ENCODE measurements around the gene TSPAN8.
"Not testable (repeated sequence)": the region's sequence is repeated elsewhere in the genome, so short reads cannot be mapped to it uniquely, and the experiment has no call there.

Gene TSPAN8

DNA sequence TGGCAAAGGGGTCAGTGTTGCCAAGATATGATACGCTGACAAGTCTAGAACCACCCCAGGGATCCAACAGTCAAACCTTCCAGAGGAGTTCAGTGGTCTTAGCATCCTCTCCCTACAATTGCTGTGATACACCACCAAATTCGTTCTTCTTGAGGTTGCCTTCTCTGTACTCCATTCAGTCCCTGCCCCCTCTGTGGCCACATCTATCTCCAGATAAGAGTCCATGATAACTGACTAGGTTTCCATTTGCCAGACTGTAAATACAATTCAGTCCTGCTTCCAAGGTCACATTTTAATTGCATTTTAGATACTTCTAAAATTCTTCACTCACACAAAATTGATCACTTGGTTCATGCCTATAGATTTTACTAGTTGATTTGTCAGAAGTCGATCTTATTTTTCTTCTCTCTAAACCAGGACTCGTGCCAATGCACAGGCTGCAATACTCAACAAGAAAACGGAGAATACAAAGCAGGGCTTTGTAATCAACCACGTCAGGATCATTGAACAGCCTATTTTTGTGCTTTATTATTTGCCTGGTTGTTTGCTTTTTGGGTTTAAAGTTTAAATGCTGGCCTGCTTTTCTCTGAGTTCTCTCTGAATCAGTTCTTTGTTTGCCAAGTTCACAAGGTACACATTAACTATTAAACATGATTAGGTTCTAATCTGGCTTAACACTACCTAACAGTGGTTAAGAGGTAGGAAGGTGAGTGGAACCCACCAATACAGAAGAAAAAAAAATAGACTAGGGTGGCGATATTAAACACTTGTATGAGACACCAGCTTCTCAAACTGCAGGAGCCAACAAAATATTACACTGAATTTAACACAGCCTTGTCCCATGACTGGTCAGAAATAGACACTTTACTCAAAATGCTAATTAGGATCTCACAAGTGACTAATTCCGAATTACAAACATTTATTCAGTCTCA lies 5.3 kb upstream of the TSPAN8 start:
- Histone ChIP-seq H3K36me3 (ENCODE audit: insufficient read depth, low read length) (no peaks in the 10 kb centered on the region), H3K27ac (ENCODE audit: low read depth, low read length) (no peak overlapping the region), H3K9me3 (ENCODE audit: low read length) (no peaks in the 10 kb centered on the region), H3K9ac (ENCODE audit: low read length) (no peak overlapping the region), H3K4me3 (ENCODE audit: low read depth in 1 of 2, low read length in 2 of 2) (no peak overlapping the region), H3K4me1 (ENCODE audit: insufficient read depth, low read length) (peaks cover 5% of the 10 kb centered on the region), H3K27me3 (ENCODE audit: control insufficient read depth in 1 of 2, insufficient read depth in 2 of 2, low read length in 2 of 2) (no peaks in the 10 kb centered on the region)

DNA sequence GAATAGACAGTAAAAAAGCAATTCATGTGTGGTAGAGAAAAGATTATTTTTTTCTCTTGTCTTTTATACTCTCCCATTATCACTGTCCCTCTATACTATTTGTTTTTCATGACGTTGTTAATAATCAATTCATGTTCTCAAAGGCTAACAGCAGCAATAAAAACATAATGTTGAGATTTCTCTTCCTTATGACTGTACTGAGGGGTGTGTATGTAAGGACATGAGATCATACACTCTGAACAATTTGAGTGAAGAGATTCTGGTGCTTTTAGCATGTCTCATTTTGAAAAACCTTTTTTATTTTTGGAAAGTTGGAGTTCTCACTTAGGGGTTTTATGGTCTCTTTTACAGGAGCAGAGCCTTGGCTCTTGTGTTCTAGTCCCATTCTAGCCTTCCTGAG lies 3.8 kb upstream of the TSPAN8 start:
- peaks cover 5% of the 10 kb centered on the region for H3K4me1 ChIP-seq (ENCODE audit: insufficient read depth, low read length)
- no peaks in the 10 kb centered on the region for H3K27me3 ChIP-seq (ENCODE audit: control insufficient read depth in 1 of 2, insufficient read depth in 2 of 2, low read length in 2 of 2)
- no peak overlapping the region for H3K27ac ChIP-seq (ENCODE audit: low read depth, low read length)
- no peaks in the 10 kb centered on the region for H3K9me3 ChIP-seq (ENCODE audit: low read length)
- no peaks in the 10 kb centered on the region for H3K36me3 ChIP-seq (ENCODE audit: insufficient read depth, low read length)
- no peak overlapping the region for H3K9ac ChIP-seq (ENCODE audit: low read length)
- H3K4me3 ChIP-seq (ENCODE audit: low read depth in 1 of 2, low read length in 2 of 2): no peak overlapping the region

DNA sequence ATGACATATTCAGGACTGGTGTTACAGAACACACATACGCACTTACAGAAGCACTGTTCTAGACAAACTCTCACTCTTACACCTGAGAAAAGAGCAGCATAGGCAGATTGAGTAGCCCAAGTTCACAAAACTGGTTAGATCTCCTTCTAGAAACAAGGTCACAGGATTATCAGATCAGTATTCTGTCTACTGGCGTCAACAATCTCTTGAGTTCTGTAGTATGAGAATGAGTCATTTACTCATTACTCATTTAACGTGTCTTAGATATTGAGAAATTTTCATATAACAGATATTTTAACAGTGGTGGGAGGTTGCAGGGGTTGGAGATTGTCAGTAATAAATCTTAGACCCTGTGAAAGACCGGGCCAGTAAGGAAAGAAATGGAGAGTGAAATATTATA lies 2.8 kb upstream of the TSPAN8 start:
- H3K9me3 ChIP-seq (ENCODE audit: low read length): no peaks in the 10 kb centered on the region
- no peaks in the 10 kb centered on the region for H3K27me3 ChIP-seq (ENCODE audit: control insufficient read depth in 1 of 2, insufficient read depth in 2 of 2, low read length in 2 of 2)
- H3K27ac ChIP-seq (ENCODE audit: low read depth, low read length): no peak overlapping the region
- H3K4me3 ChIP-seq (ENCODE audit: low read depth in 1 of 2, low read length in 2 of 2): no peak overlapping the region
- H3K4me1 ChIP-seq (ENCODE audit: insufficient read depth, low read length): peaks cover 5% of the 10 kb centered on the region
- no peak overlapping the region for H3K9ac ChIP-seq (ENCODE audit: low read length)
- no peaks in the 10 kb centered on the region for H3K36me3 ChIP-seq (ENCODE audit: insufficient read depth, low read length)

DNA sequence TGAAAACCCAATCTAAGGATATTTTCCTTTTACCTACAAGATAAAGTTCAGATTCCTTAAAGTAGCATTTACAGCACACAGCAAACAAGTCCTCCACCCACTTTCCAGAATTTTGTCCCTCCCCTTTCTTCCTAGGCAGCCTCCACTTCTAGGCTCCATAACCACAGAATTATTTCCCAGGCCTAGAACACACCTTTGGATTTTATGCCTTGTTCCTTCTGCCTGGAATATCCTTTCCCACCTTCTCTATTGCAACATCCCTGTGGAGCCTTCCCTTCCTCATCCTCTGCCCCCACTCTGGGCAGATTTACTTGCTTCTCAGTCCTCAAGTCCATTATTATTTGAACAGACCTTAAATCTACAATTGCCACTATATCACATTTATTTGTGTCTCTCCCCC lies 2.1 kb upstream of the TSPAN8 start:
- no peaks in the 10 kb centered on the region for H3K9me3 ChIP-seq (ENCODE audit: low read length)
- H3K4me1 ChIP-seq (ENCODE audit: insufficient read depth, low read length): peaks cover 5% of the 10 kb centered on the region
- no peak overlapping the region for H3K4me3 ChIP-seq (ENCODE audit: low read depth in 1 of 2, low read length in 2 of 2)
- H3K9ac ChIP-seq (ENCODE audit: low read length): no peak overlapping the region
- H3K36me3 ChIP-seq (ENCODE audit: insufficient read depth, low read length): no peaks in the 10 kb centered on the region
- H3K27me3 ChIP-seq (ENCODE audit: control insufficient read depth in 1 of 2, insufficient read depth in 2 of 2, low read length in 2 of 2): no peaks in the 10 kb centered on the region
- H3K27ac ChIP-seq (ENCODE audit: low read depth, low read length): no peak overlapping the region

DNA sequence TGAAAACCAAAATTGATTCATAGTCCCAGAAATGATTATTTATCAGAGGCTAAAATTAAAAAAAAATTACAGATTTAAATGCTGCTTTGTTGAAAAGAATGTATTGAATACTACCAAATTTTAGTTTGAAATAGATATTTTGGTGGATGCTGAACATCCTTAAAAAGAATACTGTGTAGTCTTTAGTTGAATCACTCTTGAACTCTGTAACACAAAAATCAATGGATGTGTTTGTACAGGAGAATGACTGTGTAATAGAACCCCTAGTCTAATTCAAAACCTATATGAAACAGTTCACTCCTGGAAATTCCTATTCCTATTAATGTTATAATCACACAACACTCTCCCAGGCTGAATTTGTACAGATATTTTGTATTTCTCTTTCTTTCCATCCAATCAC lies 1.5 kb upstream of the TSPAN8 start:
- Histone ChIP-seq H3K27ac (ENCODE audit: low read depth, low read length) (no peak overlapping the region), H3K27me3 (ENCODE audit: control insufficient read depth in 1 of 2, insufficient read depth in 2 of 2, low read length in 2 of 2) (no peaks in the 10 kb centered on the region), H3K4me3 (ENCODE audit: low read depth in 1 of 2, low read length in 2 of 2) (no peak overlapping the region), H3K4me1 (ENCODE audit: insufficient read depth, low read length) (peaks cover 5% of the 10 kb centered on the region), H3K36me3 (ENCODE audit: insufficient read depth, low read length) (no peaks in the 10 kb centered on the region), H3K9ac (ENCODE audit: low read length) (no peak overlapping the region), H3K9me3 (ENCODE audit: low read length) (no peaks in the 10 kb centered on the region)

DNA sequence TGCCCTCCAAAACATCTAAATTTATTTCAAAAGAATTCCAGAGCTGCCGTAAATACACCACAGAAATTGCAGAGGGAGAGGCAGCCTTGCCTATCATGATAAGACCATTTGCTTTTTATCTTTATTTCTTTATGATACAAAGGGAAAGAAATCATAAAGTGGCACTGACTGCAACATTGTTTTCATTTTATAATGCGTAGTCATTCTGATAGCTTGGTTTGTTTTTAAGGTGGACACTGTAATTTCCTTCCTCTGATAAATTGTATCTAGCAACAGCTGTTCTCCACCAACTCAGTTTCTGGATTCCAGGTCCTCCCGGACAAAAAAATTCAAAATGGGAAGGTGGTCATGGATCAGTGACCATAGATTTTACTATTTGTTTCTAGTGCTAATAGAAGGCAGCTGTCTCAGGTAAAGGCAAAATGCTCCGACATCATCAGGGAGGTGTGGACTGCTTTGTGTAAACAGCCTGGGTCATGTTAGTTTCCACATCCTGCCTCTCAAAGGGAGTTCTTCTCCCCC lies 623 bp upstream of the TSPAN8 start:
- no peaks in the 10 kb centered on the region for H3K36me3 ChIP-seq (ENCODE audit: insufficient read depth, low read length)
- peaks cover 5% of the 10 kb centered on the region for H3K4me1 ChIP-seq (ENCODE audit: insufficient read depth, low read length)
- no peak overlapping the region for H3K27ac ChIP-seq (ENCODE audit: low read depth, low read length)
- no peak overlapping the region for H3K4me3 ChIP-seq (ENCODE audit: low read depth in 1 of 2, low read length in 2 of 2)
- no peaks in the 10 kb centered on the region for H3K27me3 ChIP-seq (ENCODE audit: control insufficient read depth in 1 of 2, insufficient read depth in 2 of 2, low read length in 2 of 2)
- H3K9me3 ChIP-seq (ENCODE audit: low read length): no peaks in the 10 kb centered on the region
- H3K9ac ChIP-seq (ENCODE audit: low read length): no peak overlapping the region

DNA sequence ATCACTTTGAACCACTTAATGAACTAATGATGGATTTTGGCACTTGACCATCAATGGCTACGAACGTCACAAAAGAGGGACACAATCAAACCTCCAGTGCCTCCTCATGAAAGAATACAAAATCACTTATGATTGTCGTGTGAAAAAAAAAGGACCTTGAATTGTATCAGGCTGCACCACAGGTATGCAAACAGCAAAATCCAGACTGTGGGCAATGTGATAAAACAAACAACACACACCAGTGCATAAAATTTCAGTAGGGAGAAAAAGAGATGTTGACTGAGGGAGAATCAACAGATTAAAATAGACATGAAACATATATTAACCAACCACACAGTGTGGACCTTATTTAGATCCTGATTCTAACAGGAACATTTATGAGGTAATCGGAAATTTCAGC lies 2.6 kb downstream of the TSPAN8 start:
- Histone ChIP-seq H3K27ac (ENCODE audit: low read depth, low read length) (no peak overlapping the region), H3K27me3 (ENCODE audit: control insufficient read depth in 1 of 2, insufficient read depth in 2 of 2, low read length in 2 of 2) (no peaks in the 10 kb centered on the region), H3K9ac (ENCODE audit: low read length) (no peak overlapping the region), H3K36me3 (ENCODE audit: insufficient read depth, low read length) (no peaks in the 10 kb centered on the region), H3K9me3 (ENCODE audit: low read length) (no peaks in the 10 kb centered on the region), H3K4me1 (ENCODE audit: insufficient read depth, low read length) (peaks cover 5% of the 10 kb centered on the region), H3K4me3 (ENCODE audit: low read depth in 1 of 2, low read length in 2 of 2) (no peak overlapping the region)

DNA sequence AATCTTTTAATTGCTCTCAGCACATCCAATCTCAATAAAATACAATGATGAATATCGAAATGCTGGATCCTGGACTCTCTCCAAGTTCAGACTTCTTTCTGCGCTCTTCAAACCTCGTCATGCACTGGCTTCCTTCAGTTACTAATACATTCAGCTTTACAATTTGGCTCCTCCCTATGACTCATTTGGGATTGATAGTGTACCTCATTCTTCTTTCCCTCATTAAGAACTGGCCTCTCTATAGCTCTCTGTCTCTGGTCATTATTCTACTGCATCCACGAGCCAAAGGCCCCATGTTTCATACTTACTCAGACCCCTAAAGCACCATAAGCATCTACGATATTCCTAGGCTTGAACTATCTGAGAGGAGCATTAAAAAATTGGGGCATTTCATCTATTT lies 4.9 kb downstream of the TSPAN8 start:
- no peaks in the 10 kb centered on the region for H3K27me3 ChIP-seq (ENCODE audit: control insufficient read depth in 1 of 2, insufficient read depth in 2 of 2, low read length in 2 of 2)
- H3K36me3 ChIP-seq (ENCODE audit: insufficient read depth, low read length): no peaks in the 10 kb centered on the region
- no peaks in the 10 kb centered on the region for H3K4me1 ChIP-seq (ENCODE audit: insufficient read depth, low read length)
- no peak overlapping the region for H3K27ac ChIP-seq (ENCODE audit: low read depth, low read length)
- H3K9ac ChIP-seq (ENCODE audit: low read length): no peak overlapping the region
- no peak overlapping the region for H3K4me3 ChIP-seq (ENCODE audit: low read depth in 1 of 2, low read length in 2 of 2)
- H3K9me3 ChIP-seq (ENCODE audit: low read length): no peaks in the 10 kb centered on the region

DNA sequence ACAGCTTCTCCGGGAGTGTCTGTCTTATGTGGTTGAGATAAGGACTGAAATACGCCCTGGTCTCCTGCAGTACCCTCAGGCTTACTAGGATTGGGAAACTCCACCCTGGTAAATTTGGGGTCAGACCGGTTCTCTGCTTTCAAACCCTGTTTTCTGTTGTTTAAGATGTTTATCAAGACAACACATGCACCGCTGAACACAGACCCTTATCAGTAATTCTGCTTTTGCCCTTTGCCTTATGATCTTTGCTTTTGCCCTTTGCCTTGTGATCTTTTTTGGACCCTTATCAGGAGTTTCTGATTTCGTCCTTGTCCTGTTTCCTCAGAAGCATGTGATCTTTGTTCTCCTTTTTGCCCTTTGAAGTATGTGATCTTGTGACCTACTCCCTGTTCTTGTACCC lies 7.8 kb downstream of the TSPAN8 start:
- not testable (repeated sequence) for H3K27ac ChIP-seq (ENCODE audit: low read depth, low read length); H3K9me3 ChIP-seq (ENCODE audit: low read length); H3K9ac ChIP-seq (ENCODE audit: low read length); H3K27me3 ChIP-seq (ENCODE audit: control insufficient read depth in 1 of 2, insufficient read depth in 2 of 2, low read length in 2 of 2); H3K36me3 ChIP-seq (ENCODE audit: insufficient read depth, low read length); H3K4me1 ChIP-seq (ENCODE audit: insufficient read depth, low read length); H3K4me3 ChIP-seq (ENCODE audit: low read depth in 1 of 2, low read length in 2 of 2)

DNA sequence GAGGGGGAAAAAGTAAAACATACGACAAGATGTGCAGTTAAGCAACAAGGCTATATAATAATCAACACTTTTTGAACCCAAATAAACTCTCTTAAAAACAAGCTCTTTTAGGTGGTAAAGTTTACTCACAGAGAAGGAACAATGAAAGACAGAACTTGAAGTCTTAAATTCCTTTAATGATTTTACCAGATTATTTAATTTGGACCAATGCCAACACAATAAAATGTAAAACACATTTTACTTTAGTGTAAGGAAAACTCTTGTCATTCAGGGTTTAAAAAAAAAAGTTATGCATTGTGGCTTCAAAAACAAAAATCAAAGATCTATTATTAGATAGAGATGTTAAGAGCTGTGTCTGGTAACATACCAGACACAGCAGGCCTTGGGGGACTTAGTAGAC lies 13.1 kb downstream of the TSPAN8 start:
- Histone ChIP-seq H3K9me3 (ENCODE audit: low read length) (no peaks in the 10 kb centered on the region), H3K36me3 (ENCODE audit: insufficient read depth, low read length) (no peaks in the 10 kb centered on the region), H3K27me3 (ENCODE audit: control insufficient read depth in 1 of 2, insufficient read depth in 2 of 2, low read length in 2 of 2) (no peaks in the 10 kb centered on the region), H3K4me3 (ENCODE audit: low read depth in 1 of 2, low read length in 2 of 2) (no peak overlapping the region), H3K9ac (ENCODE audit: low read length) (no peak overlapping the region), H3K4me1 (ENCODE audit: insufficient read depth, low read length) (no peaks in the 10 kb centered on the region), H3K27ac (ENCODE audit: low read depth, low read length) (no peak overlapping the region)

DNA sequence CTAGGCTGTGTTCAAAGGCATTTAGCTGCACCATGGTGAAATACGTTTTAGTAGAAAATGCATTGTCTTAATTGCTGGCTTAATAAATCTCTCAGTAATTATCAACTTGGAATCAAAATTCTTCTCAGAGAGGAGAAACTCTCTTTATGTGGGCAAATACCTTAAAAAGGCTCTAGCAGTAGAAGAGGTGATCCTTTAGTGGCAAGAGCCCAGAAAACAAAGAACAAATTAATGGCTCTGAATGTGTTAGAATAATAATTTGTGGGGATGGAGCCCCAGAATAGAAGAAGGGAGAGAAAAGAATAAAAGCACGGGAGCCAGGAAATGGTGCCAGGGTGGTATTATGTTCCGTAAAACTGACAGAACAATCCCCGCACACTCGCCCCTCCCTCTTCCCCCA lies 14.8 kb downstream of the TSPAN8 start:
- no peaks in the 10 kb centered on the region for H3K4me1 ChIP-seq (ENCODE audit: insufficient read depth, low read length)
- H3K27ac ChIP-seq (ENCODE audit: low read depth, low read length): no peak overlapping the region
- H3K9me3 ChIP-seq (ENCODE audit: low read length): no peaks in the 10 kb centered on the region
- H3K9ac ChIP-seq (ENCODE audit: low read length): no peak overlapping the region
- no peaks in the 10 kb centered on the region for H3K36me3 ChIP-seq (ENCODE audit: insufficient read depth, low read length)
- H3K4me3 ChIP-seq (ENCODE audit: low read depth in 1 of 2, low read length in 2 of 2): no peak overlapping the region
- no peaks in the 10 kb centered on the region for H3K27me3 ChIP-seq (ENCODE audit: control insufficient read depth in 1 of 2, insufficient read depth in 2 of 2, low read length in 2 of 2)

DNA sequence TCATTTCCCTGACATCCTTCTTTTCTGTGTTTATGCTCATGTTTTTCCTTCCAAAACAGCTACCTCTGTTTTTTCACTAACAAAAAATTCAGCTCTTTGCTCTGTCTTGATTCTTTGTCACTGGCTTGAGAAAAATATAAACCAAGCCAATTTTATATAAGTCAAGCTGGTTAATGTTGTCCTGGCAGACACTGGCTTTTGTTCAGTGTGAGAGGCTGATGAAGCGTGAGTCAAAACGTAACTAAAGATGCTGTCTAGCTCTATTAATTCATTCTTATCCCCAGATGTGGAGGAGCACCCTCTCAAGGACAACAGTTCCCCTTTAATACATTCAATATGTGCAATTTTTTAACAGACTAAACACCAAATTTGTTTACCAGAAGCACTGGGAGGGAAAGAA lies 15.8 kb downstream of the TSPAN8 start:
- Histone ChIP-seq H3K27ac (ENCODE audit: low read depth, low read length) (no peak overlapping the region), H3K36me3 (ENCODE audit: insufficient read depth, low read length) (no peaks in the 10 kb centered on the region), H3K4me3 (ENCODE audit: low read depth in 1 of 2, low read length in 2 of 2) (no peak overlapping the region), H3K27me3 (ENCODE audit: control insufficient read depth in 1 of 2, insufficient read depth in 2 of 2, low read length in 2 of 2) (no peaks in the 10 kb centered on the region), H3K4me1 (ENCODE audit: insufficient read depth, low read length) (no peaks in the 10 kb centered on the region), H3K9ac (ENCODE audit: low read length) (no peak overlapping the region), H3K9me3 (ENCODE audit: low read length) (no peaks in the 10 kb centered on the region)

Measured in muscle layer of colon (tissue), 2 donors.